NCI-H2227 treated with DMSO at 0.1 percent for 48 hours (cell line): ENCODE data around the gene TEX38.
"Not testable (repeated sequence)": the region's sequence is repeated elsewhere in the genome, so short reads cannot be mapped to it uniquely, and the experiment has no call there.

ENCODE experiments used
- DNase-seq: peaks from one replicate; lab custom pipeline; 2025; lab: John Stamatoyannopoulos, UW

TEX38 gene

GRCh38 chr1:46671554-46671953, at the start of gene TEX38:
Gene TEX38 (plus strand): TSS chr1:46671854. CDS start chr1:46671935, 81 bp downstream.
- DNase-seq, result no peak

- no peak for DNase-seq
Observed at GRCh38 chr1:46621930-46622329, 49.7 kb upstream of the TEX38 start.

- DNase-seq, result no peak
Observed at GRCh38 chr1:46622344-46622743, 49.3 kb upstream of the TEX38 start.

- no peak for DNase-seq
Observed at GRCh38 chr1:46623743-46624644, 47.7 kb upstream of the TEX38 start.

- no peak for DNase-seq
Observed at GRCh38 chr1:46630719-46631118, 40.9 kb upstream of the TEX38 start.

GRCh38 chr1:46635205-46635604, 36.4 kb upstream of the TEX38 start:
- no peak for DNase-seq

- no peak for DNase-seq
Observed at GRCh38 chr1:46637444-46638083, 34.1 kb upstream of the TEX38 start.

- no peak for DNase-seq
Observed at GRCh38 chr1:46638921-46639320, 32.7 kb upstream of the TEX38 start.

- no peak for DNase-seq
Observed at GRCh38 chr1:46639547-46639946, 32.1 kb upstream of the TEX38 start.

- DNase-seq, result no peak
Observed at GRCh38 chr1:46642115-46642680, 29.5 kb upstream of the TEX38 start.

GRCh38 chr1:46643368-46643775, 28.3 kb upstream of the TEX38 start:
- DNase-seq, result peak; percentile 76

- DNase-seq, result no peak
Observed at GRCh38 chr1:46645815-46646214, 25.8 kb upstream of the TEX38 start.

- no peak for DNase-seq
Observed at GRCh38 chr1:46646331-46646730, 25.3 kb upstream of the TEX38 start.

- DNase-seq, result no peak
Observed at GRCh38 chr1:46646844-46647243, 24.8 kb upstream of the TEX38 start.

GRCh38 chr1:46647611-46648010, 24.0 kb upstream of the TEX38 start:
- DNase-seq, result no peak

GRCh38 chr1:46649764-46650163, 21.9 kb upstream of the TEX38 start:
- no peak for DNase-seq

GRCh38 chr1:46650491-46650890, 21.2 kb upstream of the TEX38 start:
- no peak for DNase-seq

- not testable (repeated sequence) for DNase-seq
Observed at GRCh38 chr1:46651152-46651551, 20.5 kb upstream of the TEX38 start.

GRCh38 chr1:46652321-46653100, 19.1 kb upstream of the TEX38 start:
- DNase-seq, result no peak

- DNase-seq, result no peak
Observed at GRCh38 chr1:46653405-46653958, 18.2 kb upstream of the TEX38 start.

GRCh38 chr1:46654012-46654411, 17.6 kb upstream of the TEX38 start:
- DNase-seq, result no peak

GRCh38 chr1:46654698-46655097, 17.0 kb upstream of the TEX38 start:
- not testable (repeated sequence) for DNase-seq
